ENCODE data around the gene NCKAP5.

- TF ChIP-seq POLR2A (IDR thresholded peaks at IDR 0.05) (no peak), CTCF (IDR thresholded peaks at IDR 0.05) (no peak), POLR2AphosphoS5 (IDR thresholded peaks at IDR 0.05) (no peak)
Measured at GRCh38 chr2:133432778-133433177, 135.5 kb downstream of the NCKAP5 start.

Data from upper lobe of left lung (tissue), 4 donors.